A673 (cell line): Measurements from ENCODE around the gene CDK14. TPM values are rescaled to one million over a fixed set of nuclear protein-coding genes. Genes with fewer than 3 reads are reported as not detected.
A peak's percentile ranks its signal among the peaks of the same experiment; 100 is the strongest.

Source experiments
- BruUV-seq: library from RNA; stranded (reverse); fragments of 400-500 nt; replicated peaks from 2 replicates; lab custom pipeline; 2021; lab: Mats Ljungman, UMichigan
- CTCF ChIA-PET: fragments of 300-600 bp; sonication (Branson Sonifier 250); formaldehyde crosslinking; loops from one replicate; lab custom pipeline; 2022; ENCODE audit warnings: antibody characterized with exemption; lab: Charles Lee
- POLR2A ChIA-PET: fragments of 300-600 bp; sonication (Branson Sonifier 250); formaldehyde crosslinking; loops from one replicate; lab custom pipeline; 2022; ENCODE audit warnings: antibody characterized with exemption; ENCODE audit not compliant: low non-redundant PET; lab: Charles Lee
- DNase-seq: peaks from one replicate; pipeline ENCODE4 v3.0.0-alpha.2; 2015; ENCODE audit warnings: low spot score
- H3K27ac ChIP-seq: fragments of 200-600 bp; sonication (generic); 2 replicates; pipeline ENCODE4 v1.5.1; 2016; ENCODE audit warnings: mixed run types, low read depth, mild to moderate bottlenecking, mixed read lengths, antibody characterized with exemption, low read length; ENCODE audit not compliant: poor library complexity, severe bottlenecking
- H3K27me3 ChIP-seq: fragments of 200-600 bp; sonication (generic); replicated peaks from 2 replicates; pipeline ENCODE4 v1.6.1; 2017; ENCODE audit warnings: mixed run types, low read depth, mild to moderate bottlenecking, mixed read lengths, antibody characterized with exemption, low read length; ENCODE audit not compliant: insufficient read depth, poor library complexity
- H3K36me3 ChIP-seq: fragments of 200-600 bp; sonication (generic); 2 replicates; pipeline ENCODE4 v1.6.1; 2016; ENCODE audit warnings: mixed run types, mild to moderate bottlenecking, mixed read lengths, antibody characterized with exemption, low read length; ENCODE audit not compliant: insufficient read depth, poor library complexity, severe bottlenecking
- H3K4me1 ChIP-seq: fragments of 200-600 bp; sonication (generic); 2 replicates; pipeline ENCODE4 v1.6.1; 2017; ENCODE audit warnings: mixed run types, mild to moderate bottlenecking, mixed read lengths, antibody characterized with exemption, low read length; ENCODE audit not compliant: insufficient read depth, poor library complexity, severe bottlenecking
- H3K4me3 ChIP-seq: fragments of 200-600 bp; sonication (generic); 2 replicates; pipeline ENCODE4 v1.5.1; 2016; ENCODE audit warnings: low read depth, mixed run types, mild to moderate bottlenecking, mixed read lengths, low read length; ENCODE audit not compliant: poor library complexity, severe bottlenecking
- H3K9me3 ChIP-seq: fragments of 200-600 bp; sonication (generic); 2 replicates; pipeline ENCODE4 v1.6.1; 2016; ENCODE audit warnings: mixed run types, low read depth, mild to moderate bottlenecking, mixed read lengths, antibody characterized with exemption, low read length; ENCODE audit not compliant: poor library complexity, severe bottlenecking
- CTCF ChIP-seq: fragments of 300-800, 200-600 bp; sonication (generic); conservative IDR thresholded peaks from 2 replicates; pipeline ENCODE4 v1.5.1; 2017; ENCODE audit warnings: low read depth, mild to moderate bottlenecking, antibody characterized with exemption, low read length, moderate library complexity, mixed read lengths
- EZH2 ChIP-seq: fragments of 200-600 bp; sonication (generic); IDR thresholded peaks from 2 replicates; pipeline ENCODE4 v1.6.1; 2017; ENCODE audit warnings: borderline replicate concordance, low read depth, mild to moderate bottlenecking, mixed read lengths, antibody characterized with exemption, low read length; ENCODE audit not compliant: poor library complexity, severe bottlenecking
- intact Hi-C: fragments of 100-400 bp; cut with micrococcal nuclease; formaldehyde crosslinking; loops from one replicate; pipeline ENCODE4 v1.10.0; 2022; ENCODE audit not compliant: unreplicated experiment
- total RNA-seq: library from RNA; stranded (reverse); gene quantifications from 2 replicates; pipeline ENCODE4 v1.2.3, GENCODE V29; 2021

CDK14 gene
- total RNA-seq, 1 experiment from 2014 or later: 128 TPM

- no peak overlapping the region for H3K27ac ChIP-seq
- no TSS peak for BruUV-seq
- intact Hi-C loops: no loop called here
- CTCF ChIA-PET: no interaction called here
- peaks cover 30% of the 10 kb centered on the region for H3K9me3 ChIP-seq
- no peak overlapping the region for H3K4me3 ChIP-seq
- peaks cover 5% of the 10 kb centered on the region for H3K36me3 ChIP-seq
- DNase-seq: peak; percentile 33
- TF ChIP-seq EZH2 (no peak), CTCF (no peak)
- POLR2A ChIA-PET: no interaction called here
- no peaks in the 10 kb centered on the region for H3K27me3 ChIP-seq
- H3K4me1 ChIP-seq: peaks cover 15% of the 10 kb centered on the region
These were observed 49.7 kb downstream of the CDK14 start for GRCh38 chr7:90645784-90646183.

GRCh38 chr7:90648107-90648506, 52.0 kb downstream of the CDK14 start:
- H3K4me1 ChIP-seq: peaks cover 15% of the 10 kb centered on the region
- H3K4me3 ChIP-seq: no peak overlapping the region
- TF ChIP-seq CTCF (no peak), EZH2 (no peak)
- peaks cover 5% of the 10 kb centered on the region for H3K36me3 ChIP-seq
- H3K27ac ChIP-seq: no peak overlapping the region
- POLR2A ChIA-PET: no interaction called here
- intact Hi-C loops: no loop called here
- DNase-seq: no peak
- CTCF ChIA-PET: no interaction called here
- BruUV-seq: no TSS peak
- no peaks in the 10 kb centered on the region for H3K27me3 ChIP-seq
- H3K9me3 ChIP-seq: peaks cover 17% of the 10 kb centered on the region

- Histone ChIP-seq H3K4me1 (peaks cover 15% of the 10 kb centered on the region), H3K9me3 (peaks cover 10% of the 10 kb centered on the region), H3K4me3 (no peak overlapping the region), H3K27ac (no peak overlapping the region), H3K27me3 (no peaks in the 10 kb centered on the region), H3K36me3 (peaks cover 5% of the 10 kb centered on the region)
- CTCF ChIA-PET: no interaction called here
- no TSS peak for BruUV-seq
- POLR2A ChIA-PET: no interaction called here
- no peak for DNase-seq
- intact Hi-C loops: no loop called here
- TF ChIP-seq EZH2 (no peak), CTCF (no peak)
These were observed 52.7 kb downstream of the CDK14 start for GRCh38 chr7:90648834-90649233.
